Adrenal gland (tissue), 5 donors: ENCODE results near the gene ZNF827.

Source experiments
- CTCF ChIP-seq, 6 experiments: fragments of 450-650 bp in 4 of 6; fragments of 200-600 bp in 2 of 6; sonication (generic) in 1 of 6; IDR thresholded peaks; 1 replicate in 5 of 6; 2 replicates in 1 of 6; pipeline versions ENCODE4 v1.5.1 to v1.8.0; 2016 to 2021; ENCODE audit warnings: antibody characterized with exemption in 6 of 6, mild to moderate bottlenecking in 2 of 6, moderate library complexity in 1 of 6
- POLR2A ChIP-seq, 2 donors: fragments of 450-650 bp; IDR thresholded peaks; one replicate each; pipeline ENCODE4 v1.6.1; 2017; ENCODE audit warnings: antibody characterized with exemption in 2 of 2, mild to moderate bottlenecking in 2 of 2, moderate library complexity in 1 of 2
- donor health status: DM: no; HTN: no; CAD: no.

- no peak for TF ChIP-seq CTCF (IDR thresholded peaks at IDR 0.05)
- TF ChIP-seq POLR2A (IDR thresholded peaks at IDR 0.05): no peak
Measured at GRCh38 chr4:145812919-145813318, 125.7 kb downstream of the ZNF827 start.
